HT-29 (cell line): ENCODE results near the gene CD200R1. TPM values are rescaled to one million over a fixed set of nuclear protein-coding genes. Genes with fewer than 3 reads are reported as not detected.
"Not testable (repeated sequence)": the region's sequence is repeated elsewhere in the genome, so short reads cannot be mapped to it uniquely, and the experiment has no call there.

Experiments
- DNase-seq: peaks from one replicate; pipeline ENCODE4 v3.0.0-alpha.2; 2015; ENCODE audit warnings: low spot score
- total RNA-seq: library from RNA; depleted of rRNA; stranded (reverse); fragments of >200 nt; shearing (Covaris generic); gene quantifications from 2 replicates; pipeline ENCODE4 v1.2.3, GENCODE V29; 2014

The CD200R1 gene
- total RNA-seq, 1 experiment from 2014 or later, result not detected

DNA sequence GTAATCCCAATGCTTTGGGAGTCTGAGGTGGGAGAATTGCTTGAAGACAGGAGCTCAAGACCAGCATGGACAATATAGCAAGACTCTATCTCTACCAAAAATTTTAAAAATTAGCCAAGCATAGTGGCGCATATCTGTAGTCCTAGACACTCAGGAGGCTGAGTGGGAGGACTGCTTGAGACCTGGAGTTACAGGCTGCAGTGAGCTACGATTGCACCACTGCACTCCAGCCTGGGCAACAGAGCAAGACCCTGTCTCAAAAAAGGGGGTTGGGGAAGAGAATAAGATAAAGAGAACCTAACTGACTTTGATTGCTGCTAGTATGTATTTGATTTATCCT is 755 bp downstream of the CD200R1 start:
- no peak for DNase-seq

DNA sequence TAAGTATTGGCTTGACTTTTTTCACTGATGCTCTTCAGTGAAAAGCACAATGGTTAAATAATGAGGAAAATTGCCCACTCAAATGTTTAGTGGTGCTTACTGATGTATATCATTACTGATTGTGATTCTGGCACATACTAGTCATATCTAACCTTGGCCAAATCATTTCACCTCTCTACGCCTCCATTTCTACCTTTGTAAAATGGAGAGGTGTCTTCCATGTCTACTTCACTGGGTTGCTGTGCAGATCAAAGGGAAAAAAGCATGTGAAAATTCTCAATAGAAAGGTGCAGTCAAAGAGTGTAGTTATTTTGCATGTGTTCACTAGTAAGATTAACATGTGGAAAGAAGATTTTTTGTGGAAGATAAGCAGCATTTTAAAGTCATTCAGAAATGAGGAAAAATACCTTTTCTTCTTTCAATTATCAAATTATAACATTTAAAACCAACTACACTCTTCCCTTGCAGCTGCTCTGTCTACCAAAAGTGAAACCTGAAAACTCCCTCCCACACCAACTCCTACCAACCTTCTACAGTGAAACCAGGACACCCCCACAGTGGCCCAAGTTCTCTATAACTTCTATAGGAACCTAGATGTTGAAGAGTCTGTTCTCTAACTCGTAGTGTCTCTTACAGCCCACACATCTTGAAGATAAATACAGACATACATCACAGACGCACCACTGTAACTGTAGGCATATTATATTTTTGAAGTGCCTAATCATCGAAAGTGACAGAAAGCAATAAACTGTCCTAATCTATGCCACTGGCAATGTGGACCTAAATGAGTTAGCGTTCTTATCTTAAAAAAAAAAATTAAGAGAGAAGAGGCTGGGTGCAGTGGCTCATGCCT is 1.4 kb downstream of the CD200R1 start:
- no peak for DNase-seq

DNA sequence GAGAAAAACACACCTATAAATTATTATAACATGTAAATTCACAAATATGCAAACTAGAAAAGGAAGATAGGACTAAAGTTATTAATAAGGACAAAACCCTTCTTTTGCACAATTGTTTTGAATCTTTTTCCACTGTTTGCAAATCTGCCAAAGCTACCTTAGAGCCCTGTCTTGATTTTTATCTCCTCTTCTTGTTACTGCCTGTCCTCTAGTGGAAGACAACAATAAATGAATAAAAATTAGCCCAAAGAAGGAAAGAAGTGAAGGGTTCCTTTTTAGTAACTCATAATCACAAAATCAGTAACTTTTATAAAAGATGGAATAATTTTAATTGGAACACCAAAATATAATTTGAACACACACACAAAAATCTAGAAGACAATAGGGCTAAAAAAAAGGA is 2.7 kb downstream of the CD200R1 start:
- no peak for DNase-seq

DNA sequence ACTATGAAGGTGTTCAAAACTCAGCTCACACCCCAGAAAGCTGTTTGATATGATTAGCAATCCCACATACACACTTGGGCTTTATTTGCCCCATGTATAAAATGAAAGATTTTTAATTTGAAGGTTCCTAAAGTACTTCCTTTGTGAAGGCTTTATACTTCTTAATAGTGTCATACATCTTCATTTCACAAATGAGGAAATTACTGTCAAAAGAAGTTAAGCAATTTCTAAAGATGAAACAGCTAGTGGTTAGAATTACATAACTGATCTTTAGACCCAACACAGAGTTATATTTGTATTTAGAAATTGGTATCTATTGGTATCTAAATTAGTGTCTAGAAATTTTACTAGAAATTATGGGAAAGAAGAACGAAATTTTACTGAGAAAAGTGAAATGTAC is 7.1 kb downstream of the CD200R1 start:
- DNase-seq, result no peak

DNA sequence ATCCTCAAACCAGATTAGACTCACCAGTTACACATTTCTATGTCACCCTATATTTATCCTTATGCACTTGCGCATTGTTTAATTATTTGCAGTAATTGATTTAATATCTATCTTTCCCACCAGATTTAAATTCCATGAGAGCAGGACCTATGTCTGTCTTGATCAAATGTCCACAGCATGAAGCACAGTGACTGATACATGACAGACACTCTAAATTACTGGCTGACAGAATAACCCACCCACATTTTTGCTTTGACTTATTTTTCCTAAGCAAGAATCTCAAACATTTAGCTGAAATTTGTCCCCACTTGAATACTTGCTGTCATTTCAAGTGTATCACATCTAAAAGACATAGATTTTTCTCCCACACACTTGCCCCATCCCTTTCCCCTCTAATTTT is 7.5 kb downstream of the CD200R1 start:
- DNase-seq, result no peak

DNA sequence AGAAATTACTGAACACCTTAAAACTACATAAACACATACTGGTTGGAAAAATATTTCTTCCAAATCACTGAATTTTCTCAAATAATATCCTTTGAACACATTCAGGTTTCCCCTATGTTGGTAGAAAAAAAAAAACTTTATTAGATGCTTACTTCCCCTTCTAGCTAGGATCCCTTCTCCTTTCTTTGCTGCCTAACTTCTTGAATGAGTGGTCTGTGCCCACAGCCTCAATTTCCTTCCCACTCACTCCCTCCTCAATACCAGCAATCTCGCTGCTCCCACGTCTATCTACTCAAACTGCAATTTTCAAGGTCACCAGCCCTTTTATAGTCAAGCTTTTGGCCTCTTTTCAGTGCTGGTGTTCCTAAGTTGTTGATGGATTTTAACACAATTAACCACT is 8.3 kb downstream of the CD200R1 start:
- no peak for DNase-seq

DNA sequence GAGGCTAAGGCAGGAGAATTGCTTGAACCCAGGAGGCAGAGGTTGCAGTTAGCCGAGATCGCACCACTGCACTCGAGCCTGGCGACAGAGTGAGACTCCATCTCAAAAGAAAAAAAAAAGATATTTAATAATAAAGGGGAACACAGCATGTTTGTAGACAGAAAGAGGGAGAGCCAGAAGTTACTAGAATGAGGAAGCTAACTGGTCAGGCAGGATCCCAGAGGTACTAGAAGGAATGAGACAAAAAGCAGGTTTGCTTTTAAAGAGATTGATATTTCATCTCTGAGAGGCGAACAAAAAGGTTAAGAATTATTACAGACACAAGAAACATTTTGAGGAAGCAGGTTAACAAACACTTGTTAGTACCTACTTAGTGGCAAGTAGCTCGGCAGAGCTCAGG is 9.2 kb downstream of the CD200R1 start:
- no peak for DNase-seq

DNA sequence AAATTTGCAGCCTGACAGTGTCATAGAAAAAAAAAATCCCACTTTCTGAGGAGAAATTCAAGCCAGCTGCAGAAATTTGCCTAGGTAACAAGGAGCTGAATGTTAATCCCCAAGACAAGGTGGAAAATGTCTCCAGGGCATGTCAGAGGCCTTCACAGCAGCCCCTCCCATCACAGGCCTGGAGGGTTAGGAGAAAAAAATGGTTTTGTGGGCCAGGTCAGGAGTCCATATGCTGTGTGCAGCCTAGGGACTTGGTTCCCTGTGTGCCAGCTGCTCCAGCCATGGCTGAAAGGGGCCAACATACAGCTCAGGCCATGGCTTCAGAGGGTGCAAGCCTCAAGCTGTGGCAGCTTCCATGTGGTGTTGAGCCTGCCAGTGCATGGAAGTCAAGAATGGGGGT is 11.2 kb downstream of the CD200R1 start:
- DNase-seq, result no peak

DNA sequence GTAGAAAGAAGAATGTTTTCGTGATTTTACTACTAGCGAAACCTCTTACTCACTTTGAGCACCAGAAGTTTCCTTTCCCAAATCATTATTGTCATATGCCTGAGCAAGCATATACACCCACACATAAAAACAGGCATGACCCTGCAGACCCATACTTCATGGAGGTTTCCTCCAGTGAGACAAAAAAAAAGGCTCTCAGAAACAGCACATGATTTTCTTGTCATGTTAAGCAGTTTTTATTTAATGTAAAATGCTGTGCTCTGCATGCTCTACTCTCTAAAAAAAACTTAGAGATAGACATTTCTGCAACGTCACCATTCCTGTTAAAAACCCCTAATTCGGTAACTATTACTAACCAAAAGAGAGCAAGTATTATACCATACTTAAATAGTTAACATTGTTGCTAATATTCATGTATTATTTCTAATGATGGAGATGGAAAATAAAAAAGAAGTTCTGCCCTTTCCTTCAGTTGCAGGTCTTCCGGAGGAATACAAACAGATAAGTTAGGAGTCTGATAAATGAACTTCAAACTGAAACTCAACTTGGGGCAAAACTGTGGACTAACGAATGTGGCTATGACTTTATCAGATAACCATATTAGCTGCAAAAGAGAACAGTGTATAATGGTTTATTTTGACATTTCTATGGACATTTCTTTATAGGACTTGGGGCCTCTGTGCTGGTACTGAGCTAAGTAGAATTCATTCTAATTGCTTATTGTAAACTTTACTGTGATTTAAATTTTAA is 15.9 kb downstream of the CD200R1 start:
- DNase-seq, result no peak

DNA sequence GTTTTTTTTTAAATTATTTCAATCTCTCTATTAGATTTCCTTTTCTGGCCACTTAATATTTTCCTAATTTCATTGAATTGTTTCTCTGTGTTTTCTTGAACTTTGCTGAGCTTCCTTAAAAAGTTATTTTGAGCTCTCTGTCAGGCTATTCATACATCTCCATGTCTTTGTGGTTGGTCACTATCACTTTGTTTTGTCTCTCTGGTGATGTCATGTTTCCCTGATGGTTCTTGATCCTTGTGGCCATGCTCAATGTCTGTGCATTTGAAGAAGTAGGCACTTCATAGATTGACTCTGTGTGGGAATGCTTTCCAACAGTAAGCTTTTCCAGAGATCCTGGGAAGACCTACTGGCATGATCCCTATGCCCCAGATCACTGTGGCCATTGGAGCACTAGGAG is 18.6 kb downstream of the CD200R1 start:
- no peak for DNase-seq

DNA sequence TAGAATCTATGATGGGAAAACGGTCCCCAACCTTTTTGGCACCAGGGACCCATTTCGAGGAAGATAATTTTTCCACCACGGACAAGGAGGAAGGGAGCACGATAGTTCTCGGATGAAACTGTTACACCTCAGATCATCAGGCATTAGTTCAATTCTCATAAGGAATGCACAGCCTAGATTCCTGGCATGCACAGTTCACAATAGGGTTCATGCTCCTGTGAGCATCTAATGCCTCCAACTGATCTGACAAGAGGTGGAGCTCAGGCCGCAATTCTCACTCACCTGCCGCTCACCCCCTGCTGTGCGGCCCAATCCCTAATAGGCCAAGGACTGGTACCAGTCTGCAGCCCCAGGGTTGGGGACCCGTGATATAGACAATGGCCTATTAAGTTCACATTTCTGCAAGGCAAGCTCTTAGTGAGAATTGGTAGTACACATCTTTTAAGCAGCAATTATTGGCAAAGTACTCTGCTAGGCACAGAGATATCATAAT is 26.5 kb downstream of the CD200R1 start:
- no peak for DNase-seq

DNA sequence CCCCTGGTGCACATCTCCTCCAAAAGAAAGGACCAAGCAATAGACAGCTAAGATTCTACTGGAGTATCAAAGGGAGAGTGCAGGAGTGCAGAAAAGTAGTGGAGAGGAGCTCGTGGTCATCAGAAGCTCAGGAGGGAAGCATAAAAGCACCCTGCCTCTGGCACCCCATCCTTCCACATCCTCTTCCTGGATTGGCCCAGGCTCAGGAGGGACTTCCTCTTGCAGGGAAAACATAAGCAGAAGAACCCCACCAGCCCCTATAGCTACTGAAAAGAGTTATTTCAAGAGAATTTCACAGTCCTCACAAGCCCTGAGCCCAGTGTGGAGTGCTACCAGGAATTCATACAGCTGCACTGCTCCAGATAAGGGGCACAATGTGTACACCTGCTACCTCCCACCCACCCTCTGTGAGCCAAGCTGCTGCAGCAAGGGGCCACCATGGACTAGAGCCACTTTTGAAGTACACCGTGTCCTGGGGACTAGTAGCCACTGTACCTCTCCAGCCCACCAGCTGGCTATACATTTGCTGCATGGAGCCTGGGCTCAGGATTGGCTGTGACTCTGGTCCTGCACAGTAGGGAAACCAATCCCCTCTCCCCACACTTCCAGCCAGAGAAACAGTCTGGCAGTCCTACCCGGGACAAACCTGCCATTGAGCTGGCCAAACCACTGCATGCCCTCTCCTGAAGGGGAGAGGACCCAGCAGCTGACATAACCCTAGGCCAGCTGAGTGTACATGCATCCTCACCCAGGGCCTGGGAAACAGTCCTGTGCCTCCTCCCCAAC is 43.0 kb downstream of the CD200R1 start:
- DNase-seq, result no peak

DNA sequence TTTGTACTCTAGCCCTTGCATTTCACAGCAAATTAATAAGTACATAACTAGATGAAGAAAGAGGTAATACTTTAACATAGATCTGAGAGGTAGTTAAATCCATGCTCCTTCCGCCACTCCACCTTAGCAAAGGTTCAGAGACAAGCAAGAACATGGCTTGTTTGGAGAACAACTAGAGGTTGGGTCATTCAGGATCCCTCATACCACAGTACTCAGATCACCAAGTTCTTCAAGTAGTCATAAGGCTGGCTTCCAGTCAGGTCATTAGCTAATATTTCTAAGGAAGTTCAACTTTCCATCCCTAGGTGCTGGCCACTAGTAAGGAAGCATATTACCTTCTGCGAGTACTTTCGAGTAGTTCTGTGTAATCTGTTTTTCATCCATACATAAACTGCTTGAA is 44.1 kb downstream of the CD200R1 start:
- DNase-seq, result no peak

DNA sequence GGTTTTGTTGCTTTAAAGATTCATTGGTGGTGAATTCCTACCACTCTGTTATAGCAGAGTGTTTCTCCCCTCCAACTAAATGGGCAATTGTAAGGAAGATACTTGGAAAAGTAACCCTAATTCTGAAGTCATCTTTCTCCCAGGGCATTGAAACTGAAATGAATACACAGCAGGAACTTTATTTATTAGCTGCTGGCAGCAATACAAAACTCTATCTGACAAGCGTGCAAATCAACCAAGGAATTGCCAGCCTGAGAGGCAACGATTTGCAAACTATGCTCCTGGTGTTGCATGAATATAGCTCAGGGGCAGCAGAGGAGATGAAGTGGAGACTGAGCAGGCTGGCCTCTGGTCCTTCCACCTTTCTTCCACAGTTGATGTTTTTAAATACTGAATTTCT is 48.9 kb downstream of the CD200R1 start:
- no peak for DNase-seq

DNA sequence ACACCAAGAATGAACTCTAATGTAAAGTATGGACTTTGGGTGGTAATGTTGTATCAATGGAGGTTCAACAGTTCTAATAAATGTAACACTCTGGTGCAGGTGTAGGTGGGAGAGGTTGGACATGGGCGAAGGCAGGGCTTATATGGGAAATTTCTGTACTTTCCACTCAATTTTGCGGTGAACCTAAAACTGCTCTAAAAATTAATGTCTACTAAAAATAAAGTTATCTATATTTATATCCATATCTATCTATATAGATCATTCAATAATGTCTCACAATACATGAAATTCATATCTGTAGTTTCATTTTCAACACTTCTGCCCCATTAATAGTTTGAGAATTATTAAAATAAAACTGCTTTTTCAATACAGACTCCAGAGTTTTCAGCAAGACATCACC is 49.3 kb downstream of the CD200R1 start:
- DNase-seq, result no peak

DNA sequence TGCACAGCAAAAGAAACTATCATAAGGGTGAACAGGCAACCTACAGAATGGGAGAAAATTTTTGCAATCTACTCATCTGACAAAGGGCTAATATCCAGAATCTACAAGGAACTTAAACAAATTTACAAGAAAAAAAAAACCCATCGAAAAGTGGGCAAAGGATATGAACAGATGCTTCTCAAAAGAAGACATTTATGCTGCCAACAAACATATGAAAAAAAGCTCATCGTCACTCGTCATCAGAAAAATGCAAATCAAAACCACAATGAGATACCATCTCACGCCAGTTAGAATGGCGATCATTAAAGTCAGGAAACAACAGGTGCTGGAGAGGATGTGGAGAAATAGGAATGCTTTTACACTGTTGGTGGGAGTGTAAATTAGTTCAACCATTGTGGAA is 55.4 kb downstream of the CD200R1 start:
- not testable (repeated sequence) for DNase-seq

DNA sequence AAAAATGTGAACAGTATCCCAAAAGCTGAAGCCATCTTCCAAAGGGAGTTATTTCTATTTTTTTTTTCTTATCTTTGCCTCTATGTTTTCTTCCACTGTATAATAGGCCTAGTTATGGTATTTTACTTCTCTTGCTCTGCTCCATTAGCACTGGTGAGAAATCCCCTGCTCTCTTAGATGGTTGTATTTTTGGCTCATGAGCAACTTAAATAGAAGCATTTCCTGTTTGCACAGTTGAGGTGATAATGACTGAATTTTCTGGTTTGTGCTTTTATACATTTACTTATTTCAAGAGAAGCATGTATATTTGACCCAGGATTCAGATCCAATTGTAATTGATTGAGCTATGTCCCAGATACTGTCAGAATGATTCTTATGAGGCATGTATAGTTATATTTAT is 66.7 kb downstream of the CD200R1 start:
- DNase-seq, result no peak

DNA sequence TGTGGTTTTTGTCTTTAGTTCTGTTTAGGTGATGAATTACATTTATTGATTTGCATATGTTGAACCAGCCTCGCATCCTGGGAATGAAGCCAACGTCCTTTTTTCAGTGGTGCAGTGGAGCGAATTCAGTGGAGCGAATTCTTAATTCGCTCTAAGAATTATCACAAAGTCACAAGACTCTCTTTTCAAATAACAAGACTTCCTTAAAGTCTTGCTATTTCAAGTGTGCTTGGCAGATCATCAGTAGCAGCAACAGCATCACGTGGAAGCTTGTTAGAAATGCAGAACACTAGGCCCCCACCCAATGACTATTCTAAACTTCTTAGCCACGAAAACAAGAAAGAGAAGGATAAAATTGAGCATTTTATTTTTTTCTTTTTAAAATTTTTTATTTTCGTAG is 70.1 kb downstream of the CD200R1 start:
- DNase-seq, result no peak

DNA sequence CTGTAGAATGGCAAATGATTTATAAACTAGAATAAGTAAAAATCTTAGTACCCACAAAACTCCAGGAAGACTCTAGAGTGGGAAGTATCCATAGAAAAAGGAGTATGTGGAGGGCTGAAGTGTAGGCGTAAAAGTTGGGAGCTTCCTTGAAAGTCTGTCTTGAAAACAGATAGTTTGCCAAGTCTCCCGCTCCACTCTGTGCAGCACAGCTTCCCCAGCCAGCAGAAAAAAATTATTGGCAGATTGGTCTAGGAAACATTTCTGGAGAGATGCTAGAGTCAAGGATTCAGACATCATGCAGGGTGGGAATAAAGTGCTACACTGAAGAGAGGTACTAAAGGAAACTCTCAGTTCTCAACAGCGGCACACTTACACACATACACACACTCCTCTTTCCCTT is 74.8 kb downstream of the CD200R1 start:
- DNase-seq, result no peak

DNA sequence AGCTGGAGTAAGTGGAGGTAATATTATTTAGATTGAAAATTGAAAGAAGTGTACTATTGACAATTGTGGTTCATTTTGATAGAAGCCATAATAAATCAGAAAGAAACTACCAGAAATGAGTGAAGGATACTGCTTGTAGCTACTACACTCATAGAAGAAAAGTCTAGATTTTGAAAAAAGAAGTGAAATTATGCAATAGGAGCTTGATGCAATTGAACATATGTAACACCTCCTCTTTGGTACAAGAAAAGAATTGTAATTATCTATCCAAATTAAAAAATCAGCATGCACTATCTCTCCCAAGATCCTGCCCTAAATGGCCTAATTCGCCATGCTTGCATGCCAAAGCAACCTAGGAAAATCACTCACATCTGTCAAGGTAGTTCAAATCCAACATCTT is 77.1 kb downstream of the CD200R1 start:
- DNase-seq, result no peak

DNA sequence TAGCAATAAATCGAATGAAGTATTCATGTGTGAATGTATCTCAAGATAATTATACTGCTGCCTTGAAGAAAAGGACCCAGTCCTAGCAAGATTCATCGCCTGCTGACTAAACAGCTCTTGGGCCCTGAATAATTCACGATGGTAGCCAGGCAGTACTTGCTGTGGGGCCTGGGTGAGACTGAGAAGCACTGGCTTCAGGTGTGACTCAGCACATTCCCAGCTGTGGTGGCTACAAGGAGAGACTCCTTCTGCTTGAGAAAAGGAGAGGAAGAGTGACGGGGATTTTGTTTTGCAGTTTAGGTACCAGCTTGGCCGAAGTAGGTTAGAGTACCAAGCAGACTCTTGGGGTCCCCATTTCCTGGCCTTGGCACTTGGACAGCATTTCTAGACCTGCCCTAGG is 80.6 kb downstream of the CD200R1 start:
- DNase-seq, result peak; percentile 4

DNA sequence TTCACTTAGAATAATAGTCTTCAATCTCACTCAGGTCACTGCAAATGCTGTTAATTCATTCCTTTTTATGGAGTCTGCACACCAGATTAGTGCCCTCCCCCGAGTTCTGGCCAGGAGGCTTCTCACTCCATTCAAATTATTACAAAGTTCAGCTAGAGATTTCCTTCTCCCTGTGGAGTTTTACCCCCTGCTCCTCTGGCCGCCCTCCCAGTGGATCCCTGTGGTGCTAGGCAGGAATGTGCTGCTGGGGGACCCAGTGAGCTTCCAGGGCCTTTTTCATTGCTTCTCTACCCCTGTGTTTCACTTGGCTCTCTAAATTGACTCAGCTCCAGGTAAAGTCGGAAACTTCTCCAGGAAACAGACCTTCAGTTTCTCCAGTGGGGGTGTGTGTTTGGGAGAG is 85.5 kb downstream of the CD200R1 start:
- DNase-seq, result no peak
